GM19467 (cell line): Measurements from ENCODE around the gene TMEM258.

Experiments
- ATAC-seq: cut with Tn5 transposase; IDR thresholded peaks from one replicate; pipeline ENCODE4 v1.9.1; 2021; ENCODE audit warnings: mild to moderate bottlenecking, moderate library complexity; ENCODE audit not compliant: unreplicated experiment

The TMEM258 gene

GRCh38 chr11:61792310-61793082 is at the start of gene TMEM258, which contains the start of gene FEN1:
Gene TMEM258 (minus strand): TSS chr11:61792599. CDS start chr11:61792558, 41 bp downstream.
Gene FEN1 (plus strand): TSS chr11:61792911. CDS start chr11:61795362, 2,451 bp downstream.
- peak; percentile 73 for ATAC-seq

- ATAC-seq: no peak
These were observed 49.5 kb upstream of the TMEM258 start for GRCh38 chr11:61841636-61842527.

GRCh38 chr11:61840371-61840770 is 48.0 kb upstream of the TMEM258 start:
- ATAC-seq: no peak

- ATAC-seq: no peak
These were observed 47.3 kb upstream of the TMEM258 start for GRCh38 chr11:61839742-61840141.

GRCh38 chr11:61838921-61839320 is 46.5 kb upstream of the TMEM258 start:
- ATAC-seq: no peak

- no peak for ATAC-seq
These were observed 46.1 kb upstream of the TMEM258 start for GRCh38 chr11:61838501-61838900.

- ATAC-seq: no peak
These were observed 45.1 kb upstream of the TMEM258 start for GRCh38 chr11:61837411-61838005.

GRCh38 chr11:61836193-61836592 is 43.8 kb upstream of the TMEM258 start:
- ATAC-seq: no peak

- ATAC-seq: peak; percentile 85
These were observed 42.1 kb upstream of the TMEM258 start for GRCh38 chr11:61834278-61835048.

- ATAC-seq: no peak
These were observed 41.5 kb upstream of the TMEM258 start for GRCh38 chr11:61833926-61834277.

- no peak for ATAC-seq
These were observed 41.1 kb upstream of the TMEM258 start for GRCh38 chr11:61833471-61833870.

- no peak for ATAC-seq
These were observed 40.4 kb upstream of the TMEM258 start for GRCh38 chr11:61832754-61833153.

- ATAC-seq: no peak
These were observed 39.8 kb upstream of the TMEM258 start for GRCh38 chr11:61832207-61832606.

- no peak for ATAC-seq
These were observed 38.1 kb upstream of the TMEM258 start for GRCh38 chr11:61830237-61831105.

GRCh38 chr11:61829806-61830205 is 37.4 kb upstream of the TMEM258 start:
- ATAC-seq: no peak

- peak; percentile 13 for ATAC-seq
These were observed 36.4 kb upstream of the TMEM258 start for GRCh38 chr11:61828629-61829407.

GRCh38 chr11:61828379-61828628 is 35.9 kb upstream of the TMEM258 start:
- peak; percentile 2 for ATAC-seq

- peak; percentile 64 for ATAC-seq
These were observed 35.4 kb upstream of the TMEM258 start, which contains the start of gene FADS2 for GRCh38 chr11:61827571-61828378. Gene FADS2 (plus strand): TSS chr11:61828300. CDS start chr11:61828391, 91 bp downstream.
